Ishikawa (cell line): ENCODE results near the gene MTMR8.

Experiments
- RAD21 ChIP-seq: IDR thresholded peaks from 2 replicates; pipeline ENCODE4 v1.6.1; 2012; ENCODE audit warnings: low read depth
- TAF1 ChIP-seq: IDR thresholded peaks from 2 replicates; pipeline ENCODE4 v1.6.1; 2012; ENCODE audit warnings: low read depth, mild to moderate bottlenecking
- TF ChIP-seq, protein P1 (sequence below): IDR thresholded peaks from 2 replicates; pipeline ENCODE4 v1.6.1; 2012; ENCODE audit warnings: low read depth, mild to moderate bottlenecking

DNA sequence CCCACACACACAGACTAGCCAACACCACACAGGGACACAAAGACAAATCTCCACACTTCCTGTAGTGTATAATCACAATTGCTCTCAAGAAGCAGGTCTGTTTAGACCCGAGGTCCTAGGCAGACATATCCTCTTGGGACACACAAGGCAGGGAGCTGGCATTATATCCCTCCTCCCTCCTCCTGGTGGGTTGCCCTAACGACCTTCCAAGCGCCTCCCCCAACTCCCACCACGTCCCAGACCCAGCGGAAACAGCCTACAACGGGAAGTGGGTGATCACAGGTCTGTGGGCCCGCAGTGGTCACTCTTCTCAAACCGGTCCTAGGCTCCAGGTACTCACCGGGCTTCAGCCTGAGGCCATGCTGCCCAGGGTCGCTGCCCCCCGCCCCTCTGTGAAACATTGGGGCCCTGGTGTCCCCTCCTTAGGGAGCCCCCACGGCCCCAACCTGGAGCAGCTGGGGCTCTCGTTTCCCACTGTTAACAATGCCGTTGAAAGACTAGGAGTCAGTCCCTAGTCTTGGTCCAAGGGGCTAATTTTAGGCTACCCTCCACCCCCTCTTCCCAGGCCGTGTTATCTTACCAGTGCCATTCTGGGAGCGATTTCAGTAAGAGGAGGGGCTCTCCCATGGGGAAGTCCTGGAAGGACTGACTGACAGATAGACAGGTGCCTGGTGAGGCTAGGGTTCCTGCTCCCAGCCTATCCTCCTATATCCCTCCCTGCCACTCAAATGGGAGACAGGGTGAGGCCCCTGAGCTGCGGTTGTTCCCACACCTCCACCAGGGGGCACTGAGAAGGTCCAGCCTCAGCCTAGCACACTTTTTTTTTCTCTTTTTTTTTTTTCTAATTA is 164.9 kb downstream of the MTMR8 start, which contains the start of gene ASB12:
- TF ChIP-seq TAF1: no peak
- TF ChIP-seq RAD21: no peak
- TF ChIP-seq, protein P1, sequence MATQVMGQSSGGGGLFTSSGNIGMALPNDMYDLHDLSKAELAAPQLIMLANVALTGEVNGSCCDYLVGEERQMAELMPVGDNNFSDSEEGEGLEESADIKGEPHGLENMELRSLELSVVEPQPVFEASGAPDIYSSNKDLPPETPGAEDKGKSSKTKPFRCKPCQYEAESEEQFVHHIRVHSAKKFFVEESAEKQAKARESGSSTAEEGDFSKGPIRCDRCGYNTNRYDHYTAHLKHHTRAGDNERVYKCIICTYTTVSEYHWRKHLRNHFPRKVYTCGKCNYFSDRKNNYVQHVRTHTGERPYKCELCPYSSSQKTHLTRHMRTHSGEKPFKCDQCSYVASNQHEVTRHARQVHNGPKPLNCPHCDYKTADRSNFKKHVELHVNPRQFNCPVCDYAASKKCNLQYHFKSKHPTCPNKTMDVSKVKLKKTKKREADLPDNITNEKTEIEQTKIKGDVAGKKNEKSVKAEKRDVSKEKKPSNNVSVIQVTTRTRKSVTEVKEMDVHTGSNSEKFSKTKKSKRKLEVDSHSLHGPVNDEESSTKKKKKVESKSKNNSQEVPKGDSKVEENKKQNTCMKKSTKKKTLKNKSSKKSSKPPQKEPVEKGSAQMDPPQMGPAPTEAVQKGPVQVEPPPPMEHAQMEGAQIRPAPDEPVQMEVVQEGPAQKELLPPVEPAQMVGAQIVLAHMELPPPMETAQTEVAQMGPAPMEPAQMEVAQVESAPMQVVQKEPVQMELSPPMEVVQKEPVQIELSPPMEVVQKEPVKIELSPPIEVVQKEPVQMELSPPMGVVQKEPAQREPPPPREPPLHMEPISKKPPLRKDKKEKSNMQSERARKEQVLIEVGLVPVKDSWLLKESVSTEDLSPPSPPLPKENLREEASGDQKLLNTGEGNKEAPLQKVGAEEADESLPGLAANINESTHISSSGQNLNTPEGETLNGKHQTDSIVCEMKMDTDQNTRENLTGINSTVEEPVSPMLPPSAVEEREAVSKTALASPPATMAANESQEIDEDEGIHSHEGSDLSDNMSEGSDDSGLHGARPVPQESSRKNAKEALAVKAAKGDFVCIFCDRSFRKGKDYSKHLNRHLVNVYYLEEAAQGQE: no peak
